NOMO-1 treated with dmso at 0.1 percent for 144 hours (cell line): ENCODE results near the gene F5.
"Not testable (repeated sequence)": the region's sequence is repeated elsewhere in the genome, so short reads cannot be mapped to it uniquely, and the experiment has no call there.

Source experiments
- DNase-seq: peaks from one replicate; lab custom pipeline; 2025; ENCODE audit not compliant: unreplicated experiment; lab: John Stamatoyannopoulos, UW

Gene F5

GRCh38 chr1:169511316-169512005, 74.8 kb downstream of the F5 start:
- no peak for DNase-seq

GRCh38 chr1:169510060-169510459, 76.2 kb downstream of the F5 start:
- DNase-seq, result no peak

GRCh38 chr1:169509354-169509753, 76.9 kb downstream of the F5 start:
- no peak for DNase-seq

- DNase-seq, result no peak
Observed at GRCh38 chr1:169508432-169509338, 77.6 kb downstream of the F5 start.

DNA sequence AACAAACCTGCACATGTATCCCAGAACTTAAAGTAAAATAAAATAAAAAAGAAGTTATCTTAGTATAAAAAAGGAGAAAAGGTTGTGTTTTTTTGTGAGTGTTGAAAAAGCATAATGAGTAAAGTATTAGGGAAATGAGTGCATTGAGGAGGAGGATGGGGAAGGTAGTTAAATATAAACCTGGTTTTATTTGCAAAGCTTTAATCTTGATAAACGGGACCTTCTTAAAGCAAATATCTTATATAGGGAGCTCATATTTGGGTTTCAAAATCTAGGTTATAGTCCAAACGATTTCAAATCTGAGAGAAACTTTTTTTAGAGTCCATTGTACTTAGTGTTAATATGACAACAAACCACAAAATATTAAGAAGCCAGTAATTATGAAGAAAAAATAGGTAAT, 78.9 kb downstream of the F5 start:
- DNase-seq, result no peak

- not testable (repeated sequence) for DNase-seq
Observed at GRCh38 chr1:169503601-169504000, 82.7 kb downstream of the F5 start.

DNA sequence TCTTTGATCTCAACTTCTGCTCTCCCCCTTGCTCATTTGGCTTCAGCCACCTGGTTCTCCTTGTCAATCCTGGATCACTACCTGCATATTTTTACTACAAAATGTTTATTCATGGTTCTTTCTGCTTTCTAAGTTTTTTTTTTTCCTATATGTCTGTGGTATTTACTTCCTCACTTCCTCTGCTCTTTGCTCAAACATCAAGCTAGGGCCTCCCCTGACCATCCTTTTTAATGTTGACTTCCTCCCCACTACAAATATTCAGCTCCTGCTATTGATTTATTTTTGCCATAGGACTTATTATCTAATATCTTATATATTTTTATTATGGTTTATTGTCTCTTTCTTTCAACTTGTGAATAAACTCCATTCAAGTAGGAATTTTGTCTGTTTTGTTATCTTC, 86.5 kb downstream of the F5 start:
- DNase-seq, result no peak

DNA sequence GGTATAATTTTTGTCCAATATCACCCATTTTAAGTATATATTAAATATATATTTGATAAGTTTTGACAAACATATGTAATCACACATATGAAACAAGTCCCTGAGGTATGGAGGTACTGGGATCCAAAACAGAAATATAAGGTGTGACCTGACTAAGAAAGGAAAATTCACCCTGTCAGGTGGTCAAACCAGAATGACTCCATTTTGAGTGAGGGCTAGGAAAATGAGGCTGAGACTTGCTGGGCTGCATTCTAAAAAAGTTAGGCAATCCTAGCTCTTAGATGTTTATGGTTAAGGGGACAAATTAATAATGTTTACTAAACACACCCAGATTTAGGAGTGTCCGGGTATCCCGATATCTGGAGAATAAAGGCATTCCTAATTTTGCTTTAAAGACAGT, 89.0 kb downstream of the F5 start:
- no peak for DNase-seq

- DNase-seq, result no peak
Observed at GRCh38 chr1:169495916-169496315, 90.4 kb downstream of the F5 start.

DNA sequence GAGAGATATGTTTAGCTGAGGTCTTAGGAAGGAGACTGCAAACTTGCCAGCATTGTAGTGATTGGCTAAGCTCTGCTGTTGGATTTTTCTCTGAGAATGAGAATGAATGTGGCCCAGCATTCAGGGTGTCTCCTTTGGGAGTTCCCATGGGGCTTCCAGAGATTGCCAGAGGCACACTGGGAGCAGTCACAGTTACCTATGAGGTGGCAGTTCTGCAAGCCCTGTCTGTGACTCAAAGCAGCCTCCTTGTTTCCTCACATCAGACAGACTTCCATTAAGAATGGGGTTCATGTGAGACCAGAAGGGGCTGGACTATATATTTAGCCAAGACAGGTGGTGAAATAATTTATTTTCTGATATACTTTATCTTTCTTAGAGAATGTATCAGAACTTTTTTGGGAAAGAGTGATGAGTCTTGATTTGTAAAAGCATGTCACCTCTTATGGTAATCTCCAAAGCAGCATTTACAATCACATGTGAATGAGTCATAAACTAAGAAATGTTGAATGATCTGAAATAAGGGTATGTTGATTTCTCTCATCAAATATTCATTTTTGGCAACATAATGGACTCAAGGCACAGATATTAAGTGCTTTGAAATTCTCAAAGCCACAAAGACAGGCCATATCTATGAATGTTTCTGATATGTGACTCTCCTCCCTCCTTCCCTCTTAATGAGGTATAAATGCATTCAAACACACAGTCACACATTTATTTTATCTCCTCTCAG, 91.1 kb downstream of the F5 start:
- no peak for DNase-seq

- no peak for DNase-seq
Observed at GRCh38 chr1:169494343-169494742, 91.9 kb downstream of the F5 start.

DNA sequence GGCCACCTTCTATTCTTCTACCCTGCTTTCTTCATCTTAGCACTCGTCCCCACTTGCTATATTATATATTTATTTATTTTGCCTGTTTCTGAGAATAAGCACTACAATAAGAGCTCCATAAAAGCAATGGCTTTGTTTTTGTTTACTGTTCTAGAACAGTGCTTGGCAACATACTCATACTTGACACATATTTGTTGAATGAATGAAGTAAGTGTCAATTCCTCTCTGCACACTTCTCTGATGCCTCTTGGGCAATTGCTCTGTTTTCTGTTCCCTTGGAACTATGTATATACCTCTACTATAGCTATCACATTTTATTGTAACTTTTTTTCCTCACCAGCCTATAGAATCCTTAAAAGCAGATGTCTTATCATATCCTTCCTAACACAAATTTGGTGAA, 93.0 kb downstream of the F5 start:
- DNase-seq, result no peak

DNA sequence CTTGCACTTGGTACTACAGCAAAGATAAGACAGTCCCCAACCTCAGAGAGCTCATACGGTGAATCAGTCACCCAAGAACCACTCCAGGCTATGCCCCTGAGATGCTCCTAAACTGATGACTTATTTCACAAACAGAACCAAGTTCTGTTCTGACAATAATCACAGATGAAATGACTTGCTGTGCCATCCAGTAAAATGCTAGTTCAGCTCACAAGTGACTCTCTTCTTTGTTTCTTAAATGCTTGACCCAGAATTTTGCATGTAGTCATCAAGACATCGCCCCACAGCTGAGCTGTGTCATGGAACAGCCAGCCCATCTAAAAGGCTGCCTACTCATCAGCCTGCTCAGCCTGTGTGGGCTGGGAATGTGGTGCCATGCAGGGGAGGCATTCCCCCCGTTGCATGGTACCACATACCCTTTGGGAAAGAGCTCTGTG, 94.4 kb downstream of the F5 start:
- no peak for DNase-seq

- no peak for DNase-seq
Observed at GRCh38 chr1:169488157-169488556, 98.1 kb downstream of the F5 start.

DNA sequence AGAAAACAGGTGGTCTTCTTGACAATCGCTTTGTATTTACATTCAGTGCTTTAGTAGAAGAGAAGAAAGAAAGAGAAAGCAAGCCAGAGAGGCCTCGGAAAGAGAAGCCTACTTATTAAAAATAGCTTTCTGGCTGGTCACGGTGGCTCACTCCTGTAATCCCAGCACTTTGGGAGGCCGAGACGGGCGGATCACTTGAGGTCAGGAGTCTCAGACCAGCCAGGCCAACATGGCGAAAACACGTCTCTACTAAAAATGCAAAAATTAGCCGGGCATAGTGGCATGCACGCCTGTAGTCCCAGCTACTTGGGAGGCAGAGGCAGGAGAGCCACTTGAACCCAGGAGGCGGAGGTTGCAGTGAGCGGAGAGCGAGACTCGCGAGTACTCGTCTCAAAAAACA, 98.7 kb downstream of the F5 start:
- no peak for DNase-seq

DNA sequence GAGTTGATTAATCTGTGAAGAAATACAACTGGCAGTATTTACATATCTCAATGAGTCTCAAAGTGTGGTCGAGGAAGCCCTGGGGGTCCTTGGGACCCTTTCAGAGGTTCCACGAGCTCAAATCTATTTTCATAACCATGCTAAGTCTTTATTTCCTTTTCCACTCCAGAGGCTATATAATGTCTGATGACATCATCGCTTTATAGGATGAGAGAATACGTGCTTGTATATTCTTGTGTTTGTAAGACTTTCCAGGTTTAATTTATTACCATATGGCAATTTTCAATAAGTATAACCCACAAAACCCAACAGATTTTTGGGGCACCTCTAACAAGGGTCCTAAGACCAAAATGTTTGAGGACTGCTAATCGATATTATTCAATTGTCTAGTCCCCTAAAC, 99.1 kb downstream of the F5 start:
- DNase-seq, result no peak

DNA sequence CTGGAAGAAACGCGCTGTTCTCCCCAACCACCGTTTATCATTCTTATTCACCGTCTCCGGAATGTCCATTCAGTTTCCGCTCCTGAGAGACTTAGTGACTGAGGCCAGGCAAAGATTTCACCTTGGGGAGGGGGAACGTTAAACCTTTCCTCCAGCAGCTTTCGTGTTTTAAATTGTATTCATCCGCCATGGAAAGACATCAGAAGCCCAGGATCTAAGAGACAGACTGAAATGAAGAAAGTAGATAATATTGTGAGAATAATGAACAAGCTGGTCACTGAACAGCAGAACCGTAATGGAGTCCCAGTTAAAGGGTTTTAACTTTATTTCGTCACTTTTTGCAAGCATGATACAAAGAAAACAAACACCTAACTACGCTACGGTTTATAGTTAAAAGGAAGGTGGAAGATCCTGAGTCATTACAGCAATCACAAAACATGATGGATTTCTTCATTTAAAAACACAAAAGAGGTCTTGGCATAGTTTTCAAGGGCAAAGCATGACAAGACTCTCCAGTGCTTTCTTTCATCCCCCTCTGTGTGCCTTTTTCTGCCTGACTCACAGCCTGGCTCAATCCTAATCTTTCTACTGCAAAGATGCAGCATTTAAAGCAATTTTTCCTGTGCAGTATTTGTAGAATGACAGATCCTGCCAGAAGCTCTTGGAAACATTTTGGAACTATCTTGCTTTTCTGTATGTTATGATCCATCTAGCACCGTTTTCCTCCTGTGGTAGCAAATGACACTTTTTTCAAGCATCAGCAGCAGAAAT, 99.8 kb downstream of the F5 start:
- no peak for DNase-seq

DNA sequence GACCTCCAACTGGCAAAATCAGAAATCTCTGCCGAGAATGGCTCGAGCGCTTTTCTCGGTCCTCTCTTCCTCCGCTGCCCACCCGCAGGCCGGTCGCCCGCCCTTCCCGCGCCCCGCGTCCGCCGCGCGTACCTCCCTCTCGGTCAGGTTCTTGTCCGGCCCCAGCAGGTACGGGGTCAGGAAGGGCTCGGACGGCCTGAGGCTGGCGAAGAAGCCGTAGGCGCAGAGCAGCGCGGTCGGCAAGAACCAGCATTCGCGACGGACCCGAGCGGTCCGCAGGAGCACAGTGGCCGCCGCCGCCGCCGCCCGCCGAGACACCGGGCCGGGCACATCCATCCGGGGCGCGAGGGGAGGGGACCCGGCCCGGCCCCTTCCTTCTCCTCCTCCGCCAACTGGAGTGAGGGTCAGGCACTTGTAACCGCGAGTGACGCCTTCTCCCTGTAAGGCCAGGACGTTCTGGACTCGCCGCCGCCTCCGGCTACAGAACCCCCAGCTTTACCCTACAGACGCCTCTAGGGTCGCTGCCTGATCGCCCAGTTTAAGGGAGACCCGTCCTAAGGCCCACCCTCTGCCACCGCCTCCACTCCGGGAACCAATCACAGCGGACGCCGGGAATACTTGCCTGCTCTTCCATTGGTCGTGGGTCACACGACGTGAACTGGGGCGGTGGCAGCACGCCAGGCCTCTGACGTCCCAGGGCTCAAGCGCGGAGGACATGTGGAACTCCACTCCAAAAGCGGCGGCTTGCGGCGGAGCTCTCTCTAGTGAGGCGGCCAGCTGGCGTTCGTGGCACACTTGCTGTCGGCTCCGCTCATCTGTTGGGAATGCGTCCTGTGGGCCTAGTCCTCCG, 100.6 kb downstream of the F5 start, which contains the start of gene SLC19A2:
Gene SLC19A2, minus strand, starts transcription at position 514 of the 850 bp plus-strand sequence. Its CDS starts 178 bp downstream, at position 336.
- DNase-seq, result peak; percentile 99

- peak; percentile 7 for DNase-seq
Observed at GRCh38 chr1:169484683-169485430, 101.4 kb downstream of the F5 start.
